Stimulated activated CD8-positive, alpha-beta memory T cell treated with anti-CD3 and anti-CD28 coated beads, Interleukin-7, amount 100 ng/mL, for 48 hours (primary cell): ENCODE results near the gene COQ9.
"Not testable (repeated sequence)": the region's sequence is repeated elsewhere in the genome, so short reads cannot be mapped to it uniquely, and the experiment has no call there.

Experiments used
- DNase-seq, 2 donors: peaks; one replicate each; pipeline ENCODE4 v3.0.0-alpha.2; 2020; ENCODE audit warnings: low read depth in 1 of 2; ENCODE audit errors: extremely low read depth in 1 of 2

COQ9 gene, protein sequence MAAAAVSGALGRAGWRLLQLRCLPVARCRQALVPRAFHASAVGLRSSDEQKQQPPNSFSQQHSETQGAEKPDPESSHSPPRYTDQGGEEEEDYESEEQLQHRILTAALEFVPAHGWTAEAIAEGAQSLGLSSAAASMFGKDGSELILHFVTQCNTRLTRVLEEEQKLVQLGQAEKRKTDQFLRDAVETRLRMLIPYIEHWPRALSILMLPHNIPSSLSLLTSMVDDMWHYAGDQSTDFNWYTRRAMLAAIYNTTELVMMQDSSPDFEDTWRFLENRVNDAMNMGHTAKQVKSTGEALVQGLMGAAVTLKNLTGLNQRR

DNA sequence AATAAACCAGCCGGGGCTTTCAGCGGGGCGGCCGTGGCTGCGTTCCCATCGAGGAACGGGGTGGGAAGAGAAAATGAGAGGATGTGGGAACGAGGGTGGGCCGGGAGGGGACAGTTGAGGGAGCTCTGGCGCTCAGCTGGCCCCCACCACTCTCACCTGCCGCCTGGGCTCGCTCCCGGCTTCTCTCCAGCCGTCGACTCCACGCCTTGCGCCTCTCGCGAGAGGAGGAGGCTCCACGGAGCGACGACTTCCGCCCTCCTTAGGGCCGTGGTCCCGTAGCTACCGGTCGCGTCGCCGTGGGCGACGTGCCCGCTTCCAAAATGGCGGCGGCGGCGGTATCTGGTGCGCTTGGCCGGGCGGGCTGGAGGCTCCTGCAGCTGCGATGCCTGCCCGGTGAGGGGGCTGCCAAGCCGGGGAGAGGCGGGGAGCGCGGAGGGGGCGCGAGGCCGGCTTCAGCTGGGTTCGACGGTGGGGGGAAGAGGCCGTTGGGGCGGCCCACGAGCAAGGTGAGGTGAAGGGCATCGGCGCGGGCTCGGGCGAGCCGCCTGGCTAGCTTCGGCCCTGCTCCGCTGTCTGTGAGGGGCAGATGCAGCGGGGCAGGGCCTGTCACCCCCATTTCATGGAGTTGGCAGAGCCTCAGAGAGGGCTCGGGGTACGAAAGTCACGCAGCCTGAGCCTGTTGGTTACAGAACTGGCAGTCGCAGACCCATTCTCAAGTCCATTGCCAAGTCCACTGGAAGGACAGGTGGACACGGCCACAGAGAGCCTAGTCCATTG is at the start of gene COQ9, which contains the start of gene CIAPIN1:
Gene COQ9, plus strand, starts transcription at position 294 of the 777 bp plus-strand sequence. Its CDS starts 27 bp downstream, at position 321.
Gene CIAPIN1, minus strand, starts transcription at position 200 of the 777 bp plus-strand sequence. CDS start 6,457 bp downstream, outside the sequence.
- DNase-seq: peak; percentile 84 to 86

DNA sequence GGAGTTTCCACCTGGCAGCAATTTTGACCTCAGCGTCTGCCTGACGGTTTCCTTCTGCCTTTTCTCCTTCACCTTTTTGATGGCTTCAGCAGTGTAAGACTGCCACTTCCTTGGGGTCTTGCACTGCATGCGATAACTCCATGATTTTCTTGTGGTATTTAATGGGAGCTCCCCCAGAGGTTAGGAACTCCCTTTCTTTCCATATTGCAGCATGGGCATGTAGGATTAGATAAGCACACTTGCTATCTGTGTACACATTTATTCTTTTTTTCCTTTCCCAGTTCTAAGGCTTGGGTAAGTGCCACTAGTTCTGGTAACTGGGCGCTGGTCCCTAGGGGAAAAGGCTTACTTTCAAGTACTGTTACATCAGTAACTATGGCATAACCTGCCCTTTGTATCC is 49.8 kb upstream of the COQ9 start:
- DNase-seq: not testable (repeated sequence)

GRCh38 chr16:57401943-57402640 is 45.2 kb upstream of the COQ9 start:
- DNase-seq: no peak

DNA sequence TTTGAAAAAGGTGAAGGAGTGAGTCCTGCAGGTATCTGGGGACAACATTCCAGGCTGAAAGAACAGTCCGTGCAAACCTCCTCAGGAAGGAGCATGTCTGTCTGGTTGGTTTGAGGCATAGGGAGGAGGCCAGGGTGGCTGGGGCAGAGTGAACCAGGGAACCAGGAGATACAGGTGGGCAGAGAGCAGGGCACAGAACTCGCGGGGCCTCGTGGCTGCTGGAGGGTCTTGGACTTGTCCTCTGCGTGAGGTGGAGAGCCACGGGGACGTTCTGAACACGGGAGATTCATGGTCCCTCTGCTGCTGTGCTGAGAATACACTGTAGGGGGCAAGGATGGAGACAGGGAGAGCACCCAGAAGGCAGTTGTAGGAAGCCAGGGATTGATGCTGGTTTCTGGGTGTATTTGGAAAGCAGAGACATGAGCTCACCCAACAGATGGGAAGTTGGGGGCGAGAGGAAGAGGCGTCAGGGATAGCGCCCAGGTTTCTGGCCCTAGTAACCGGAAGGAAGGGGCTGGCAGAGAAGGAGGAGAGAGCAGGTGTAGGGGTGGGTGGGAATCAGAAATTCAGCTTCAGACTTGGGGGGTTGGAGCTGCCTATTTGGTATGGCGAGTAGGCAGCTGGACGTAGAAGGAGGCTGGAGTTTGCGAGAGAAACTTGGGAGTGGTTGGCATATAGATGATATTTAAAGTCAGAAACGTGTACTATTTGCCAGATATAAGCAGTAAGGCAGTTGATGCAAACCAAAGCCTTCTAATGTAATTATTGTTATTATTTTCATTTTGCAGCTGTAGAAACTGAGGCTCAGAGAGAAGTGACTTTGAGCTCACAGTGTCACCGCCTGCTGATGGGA is 43.1 kb upstream of the COQ9 start, which contains the start of gene CCL17:
Gene CCL17, plus strand, starts transcription at position 803 of the 853 bp plus-strand sequence. CDS start 9,166 bp downstream, outside the sequence.
- DNase-seq: no peak

DNA sequence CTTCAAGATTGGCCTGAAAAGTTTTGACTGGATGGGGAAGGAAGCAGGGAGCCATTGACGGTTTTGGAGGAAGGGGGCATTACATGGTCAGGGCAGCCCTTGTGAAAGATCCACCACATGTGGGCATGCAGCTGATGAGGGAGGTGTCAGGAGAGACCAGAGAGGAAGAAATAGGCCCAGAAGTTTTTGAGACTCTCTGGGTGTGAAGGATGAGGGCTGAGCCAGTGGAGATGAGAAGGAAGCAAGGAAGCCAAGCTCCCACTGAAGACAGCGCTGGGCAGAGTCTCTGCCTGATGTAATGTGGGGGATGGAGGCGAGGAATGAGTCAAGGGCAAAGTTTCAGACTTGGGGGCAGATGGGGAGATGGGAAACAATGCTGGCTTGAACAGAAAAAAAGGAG is 42.2 kb upstream of the COQ9 start:
- DNase-seq: no peak

DNA sequence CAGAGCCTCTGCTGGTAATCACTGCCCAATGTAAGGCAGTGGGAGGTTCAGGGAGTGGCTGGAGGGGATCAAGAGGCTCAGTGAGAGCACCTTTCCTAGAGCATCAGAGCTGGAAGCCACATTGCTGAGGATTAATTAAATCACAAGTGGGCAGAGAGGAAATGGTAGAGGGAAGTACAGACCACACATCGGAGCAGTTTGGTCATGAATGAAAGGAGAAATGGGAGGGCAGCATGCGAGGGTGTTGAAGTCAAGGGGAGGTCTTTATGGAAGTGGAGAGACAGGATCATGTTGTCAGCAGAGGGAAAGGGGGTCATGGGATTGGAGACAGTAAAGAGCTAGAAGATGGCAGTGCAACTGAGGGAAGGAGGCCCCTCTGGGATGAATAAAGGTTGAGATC is 40.4 kb upstream of the COQ9 start:
- DNase-seq: no peak

DNA sequence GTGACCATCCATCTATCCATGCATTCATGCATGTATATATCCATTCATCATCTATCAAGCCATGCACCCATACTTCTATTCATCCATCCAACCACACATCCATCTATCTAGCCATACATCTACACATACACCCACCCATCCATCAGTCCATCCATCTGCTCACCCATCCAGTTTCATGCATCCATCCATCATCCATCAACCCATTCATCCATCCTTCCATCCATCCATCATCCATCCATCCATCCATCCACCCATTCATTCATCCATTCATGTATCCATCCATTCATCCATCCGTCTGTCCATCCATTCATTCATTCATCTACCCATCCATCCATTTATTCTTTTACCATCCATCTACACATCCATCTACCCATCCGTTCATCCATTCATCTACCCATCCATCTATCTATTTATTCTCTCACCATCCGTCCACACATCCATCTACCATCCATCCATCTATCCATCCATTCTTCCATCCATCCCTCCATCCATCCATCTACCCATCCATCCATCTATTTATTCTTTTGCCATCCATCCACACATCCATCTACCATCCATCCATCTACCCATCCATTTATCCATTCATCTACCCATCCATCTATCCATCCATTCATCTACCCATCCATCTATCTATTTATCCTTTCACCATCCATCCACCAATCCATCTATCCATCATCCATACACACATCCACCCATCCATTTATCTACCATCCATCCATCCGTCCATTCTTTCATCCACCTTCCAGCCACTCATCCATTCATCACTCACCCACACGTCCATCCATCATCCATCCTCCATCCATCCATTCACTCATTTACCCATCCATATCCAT is 39.5 kb upstream of the COQ9 start:
- DNase-seq: no peak

- DNase-seq: no peak
These were observed 38.2 kb upstream of the COQ9 start for GRCh38 chr16:57409065-57409464.

- DNase-seq: no peak
These were observed 37.2 kb upstream of the COQ9 start for GRCh38 chr16:57409870-57410587.

- no peak for DNase-seq
These were observed 35.8 kb upstream of the COQ9 start for GRCh38 chr16:57411362-57411976.

DNA sequence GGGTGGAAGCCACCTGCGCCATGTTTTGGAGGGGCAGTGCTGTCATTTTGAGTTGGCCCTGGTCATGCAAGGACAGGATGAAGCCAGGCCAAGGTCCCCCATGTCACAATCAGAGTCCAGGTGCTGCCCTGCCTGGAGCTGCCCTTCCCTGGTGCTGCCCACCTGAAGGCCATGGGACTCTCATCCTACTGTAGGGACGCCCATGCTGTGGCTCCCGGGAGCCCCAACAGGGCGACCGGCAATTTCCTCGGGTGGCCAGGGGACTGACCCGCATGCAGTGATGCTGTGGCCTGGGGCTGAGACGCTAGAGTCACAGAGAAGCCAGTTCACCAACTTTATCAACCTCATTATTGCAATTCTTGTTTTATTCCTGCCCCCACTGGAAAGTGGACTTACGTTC is 34.7 kb upstream of the COQ9 start:
- DNase-seq: no peak

GRCh38 chr16:57413301-57413730 is 34.0 kb upstream of the COQ9 start:
- DNase-seq: no peak

DNA sequence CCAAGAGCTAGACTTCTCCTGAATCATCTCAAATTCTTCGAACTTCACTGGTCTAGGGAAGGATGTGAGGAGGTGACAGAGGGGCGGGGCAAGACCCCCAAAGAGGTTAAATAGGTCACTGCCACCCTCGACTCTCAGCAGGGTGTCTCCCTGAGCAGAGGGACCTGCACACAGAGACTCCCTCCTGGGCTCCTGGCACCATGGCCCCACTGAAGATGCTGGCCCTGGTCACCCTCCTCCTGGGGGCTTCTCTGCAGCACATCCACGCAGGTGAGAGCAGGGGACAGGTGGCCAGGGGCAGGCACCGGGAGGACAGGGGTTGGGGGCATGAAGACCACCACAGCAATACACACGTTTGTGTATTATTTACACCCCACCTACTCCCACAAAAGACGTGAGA is 33.5 kb upstream of the COQ9 start:
- DNase-seq: no peak

GRCh38 chr16:57416084-57416483 is 31.2 kb upstream of the COQ9 start:
- DNase-seq: no peak

DNA sequence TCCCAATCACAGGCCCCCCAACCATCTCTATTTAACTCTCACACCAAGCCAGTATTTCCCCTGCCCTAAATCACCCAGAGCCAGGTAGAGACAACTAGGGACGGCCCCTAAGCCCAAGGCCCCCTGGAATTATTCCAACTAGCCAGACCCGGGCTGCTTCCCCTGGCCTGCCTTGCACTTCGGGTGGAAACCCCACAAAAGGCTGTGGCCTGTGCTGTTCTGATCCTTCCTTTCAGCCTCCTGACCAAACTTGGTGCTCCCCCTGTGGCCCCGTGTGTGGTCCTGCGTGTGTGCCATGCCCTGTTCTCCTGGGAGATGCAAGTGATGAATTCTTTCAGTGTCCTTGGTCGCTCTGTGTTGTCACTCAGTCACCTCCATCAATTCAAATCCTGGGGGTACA is 27.8 kb upstream of the COQ9 start:
- no peak for DNase-seq

DNA sequence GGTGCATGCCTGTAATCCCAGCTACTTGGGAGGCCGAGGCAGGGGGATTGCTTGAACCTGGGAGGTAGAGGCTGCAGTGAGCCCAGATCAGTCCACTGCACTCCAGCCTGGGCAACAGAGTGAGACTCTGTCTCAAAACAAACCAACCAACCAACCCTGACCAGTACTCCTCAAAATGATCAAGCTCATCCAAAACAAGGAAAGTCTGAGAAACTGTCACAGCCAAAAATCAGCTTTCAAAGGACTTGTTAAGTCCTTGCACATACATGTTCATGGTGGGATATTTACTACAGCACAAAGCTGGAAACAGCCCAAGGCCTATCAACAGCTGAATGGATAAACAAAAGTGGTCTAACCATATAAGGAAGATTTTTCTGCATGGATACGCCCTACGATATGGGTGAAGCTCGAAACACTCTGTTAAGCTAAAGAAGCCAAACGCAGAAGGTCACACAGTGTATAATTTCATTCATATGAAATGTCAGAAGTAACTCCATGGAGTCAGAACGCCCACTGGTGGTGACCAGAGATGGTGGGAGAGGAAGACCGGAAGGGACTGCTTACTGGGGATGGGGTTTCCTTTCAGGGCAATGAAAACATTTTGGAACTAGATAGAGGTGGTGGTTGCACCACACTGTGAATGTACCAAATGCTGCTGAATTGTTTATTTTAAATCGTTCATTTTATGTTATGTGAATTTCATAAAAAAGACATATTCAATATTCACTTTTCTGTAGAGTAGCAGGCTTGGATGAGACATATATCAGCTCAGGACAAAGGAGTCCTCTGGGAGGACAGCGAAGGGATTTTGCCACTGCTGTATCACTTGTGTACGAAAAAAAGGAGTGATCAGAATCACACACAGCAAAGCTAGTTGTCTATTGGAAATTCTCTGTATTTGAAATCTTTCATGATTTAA is 25.0 kb upstream of the COQ9 start:
- no peak for DNase-seq

DNA sequence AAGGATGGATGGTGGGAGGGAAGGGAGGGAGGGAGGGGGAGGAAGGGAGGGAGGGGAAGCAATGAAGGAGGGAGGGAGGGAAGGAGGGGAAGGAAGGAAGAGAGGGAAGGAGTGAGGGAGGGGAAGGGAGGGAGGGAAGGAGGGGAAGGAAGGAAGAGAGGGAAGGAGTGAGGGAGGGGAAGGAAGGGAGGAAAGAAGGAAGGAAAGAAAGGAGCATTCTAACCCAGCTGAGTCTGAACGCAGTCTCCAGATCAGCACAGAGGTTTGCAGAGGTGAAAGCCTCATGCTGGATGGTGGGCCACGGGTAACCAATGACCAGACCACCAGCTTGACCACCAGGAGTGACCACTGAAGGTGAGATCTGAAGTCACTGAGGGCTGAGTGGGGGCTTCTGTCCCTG is 24.1 kb upstream of the COQ9 start:
- DNase-seq: no peak
